Trophoblast cell (in vitro differentiated cells and primary cell): ENCODE measurements around the gene CDH22.

ENCODE experiments used
- DNase-seq, 2 donors: peaks; one replicate each; pipeline ENCODE4 v3.0.0-alpha.2; 2016
- H2AFZ ChIP-seq: 2 replicates; pipeline ENCODE4 v1.6.1; 2013; ENCODE audit warnings: low read length, moderate library complexity, mild to moderate bottlenecking; ENCODE audit not compliant: insufficient read depth, poor library complexity
- H2AK5ac ChIP-seq: 2 replicates; pipeline ENCODE4 v1.6.1; 2013; ENCODE audit warnings: mild to moderate bottlenecking, low read length
- H2BK120ac ChIP-seq: 2 replicates; pipeline ENCODE4 v1.6.1; 2013; ENCODE audit warnings: low read length, mild to moderate bottlenecking, moderate library complexity; ENCODE audit not compliant: insufficient read depth, poor library complexity
- H2BK12ac ChIP-seq: 2 replicates; pipeline ENCODE4 v1.6.1; 2013; ENCODE audit warnings: mild to moderate bottlenecking, low read length, moderate library complexity
- H2BK5ac ChIP-seq: 2 replicates; pipeline ENCODE4 v1.6.1; 2013; ENCODE audit warnings: low read length, low read depth, moderate library complexity, mild to moderate bottlenecking; ENCODE audit not compliant: poor library complexity
- H3K14ac ChIP-seq: 2 replicates; pipeline ENCODE4 v1.6.1; 2013; ENCODE audit warnings: mild to moderate bottlenecking, low read length
- H3K18ac ChIP-seq: 2 replicates; pipeline ENCODE4 v1.6.1; 2013; ENCODE audit warnings: mild to moderate bottlenecking, low read length
- H3K23ac ChIP-seq: 2 replicates; pipeline ENCODE4 v1.6.1; 2013; ENCODE audit warnings: low read length
- H3K27ac ChIP-seq: 2 replicates; pipeline ENCODE4 v1.5.1; 2013; ENCODE audit warnings: low read depth, mild to moderate bottlenecking, inconsistent platforms, low read length, moderate library complexity
- H3K27me3 ChIP-seq: 2 replicates; pipeline ENCODE4 v1.6.1; 2013; ENCODE audit warnings: inconsistent platforms, mild to moderate bottlenecking, low read length, moderate library complexity; ENCODE audit not compliant: insufficient read depth
- H3K36me3 ChIP-seq, 2 experiments: 1 replicate in 1 of 2; 2 replicates in 1 of 2; pipeline ENCODE4 v1.6.1; 2013; ENCODE audit warnings: low read length in 2 of 2, mild to moderate bottlenecking in 2 of 2, moderate library complexity in 1 of 2; ENCODE audit not compliant: insufficient read depth in 2 of 2, control insufficient read depth in 1 of 2
- H3K4ac ChIP-seq: 2 replicates; pipeline ENCODE4 v1.6.1; 2013; ENCODE audit warnings: low read depth, mild to moderate bottlenecking, low read length, moderate library complexity
- H3K4me1 ChIP-seq, 2 experiments: 1 replicate in 1 of 2; 2 replicates in 1 of 2; pipeline ENCODE4 v1.6.1; 2013; ENCODE audit warnings: low read length in 2 of 2, mild to moderate bottlenecking in 2 of 2, moderate library complexity in 1 of 2; ENCODE audit not compliant: insufficient read depth in 2 of 2, control insufficient read depth in 1 of 2
- H3K4me2 ChIP-seq: 2 replicates; pipeline ENCODE4 v1.6.1; 2013; ENCODE audit warnings: inconsistent platforms, mild to moderate bottlenecking, low read length, moderate library complexity
- H3K4me3 ChIP-seq: 2 replicates; pipeline ENCODE4 v1.5.1; 2013; ENCODE audit warnings: mild to moderate bottlenecking, low read depth, low read length, inconsistent platforms
- H3K79me1 ChIP-seq: one replicate; pipeline ENCODE4 v1.6.1; 2013; ENCODE audit warnings: low read length
- H3K79me2 ChIP-seq: 2 replicates; pipeline ENCODE4 v1.6.1; 2013; ENCODE audit warnings: low read length, mild to moderate bottlenecking; ENCODE audit not compliant: control insufficient read depth, insufficient read depth, poor library complexity
- H3K9ac ChIP-seq: 2 replicates; pipeline ENCODE4 v1.6.1; 2013; ENCODE audit warnings: mild to moderate bottlenecking, low read length
- H3K9me3 ChIP-seq: 2 replicates; pipeline ENCODE4 v1.6.1; 2013; ENCODE audit warnings: low read depth, mild to moderate bottlenecking, control low read depth, inconsistent platforms, low read length; ENCODE audit not compliant: insufficient read depth
- H4K12ac ChIP-seq: 2 replicates; pipeline ENCODE4 v1.6.1; 2013; ENCODE audit warnings: low read depth, mild to moderate bottlenecking, low read length, moderate library complexity
- H4K8ac ChIP-seq: 2 replicates; pipeline ENCODE4 v1.6.1; 2013; ENCODE audit warnings: low read depth, mild to moderate bottlenecking, low read length, moderate library complexity
- H4K91ac ChIP-seq: one replicate; pipeline ENCODE4 v1.6.1; 2013; ENCODE audit warnings: low read depth, mild to moderate bottlenecking, low read length, moderate library complexity
- whole genome bisulfite sequencing: extraction: QIAGEN DNeasy Blood & Tissue Kit; methylation state at CpG from one replicate; pipeline ENCODE4 v1.1.7; 2013; ENCODE audit warnings: missing lambda C conversion rate; ENCODE audit not compliant: insufficient read length, insufficient coverage; ENCODE audit errors: extremely low coverage; 5-methylcytosine and 5-hydroxymethylcytosine counted together

Gene CDH22

GRCh38 chr20:46204594-46205186 is 103.6 kb downstream of the CDH22 start:
- Histone ChIP-seq H3K9me3 (no peaks in the 10 kb centered on the region), H3K79me2 (no peaks in the 10 kb centered on the region), H4K91ac (no peak overlapping the region), H3K4me2 (no peak overlapping the region), H3K23ac (no peak overlapping the region), H3K4me3 (no peak overlapping the region), H3K36me3 (no peaks in the 10 kb centered on the region), H3K4me1 (peaks cover 0 to 2% of the 10 kb centered on the region in 2 experiments), H2BK12ac (no peak overlapping the region), H3K79me1 (no peaks in the 10 kb centered on the region), H3K4ac (no peak overlapping the region), H4K12ac (no peak overlapping the region), H4K8ac (no peak overlapping the region), H3K27ac (no peak overlapping the region), H2AK5ac (no peak overlapping the region), H2BK5ac (no peak overlapping the region), H3K9ac (no peak overlapping the region), H3K27me3 (no peaks in the 10 kb centered on the region), H2BK120ac (no peak overlapping the region), H2AFZ (no peak overlapping the region), H3K14ac (no peak overlapping the region), H3K18ac (no peak overlapping the region)
- no peak for DNase-seq
- no CpG with 5 or more reads among the region's 8 CpGs for WGBS

GRCh38 chr20:46203510-46203837 is 104.8 kb downstream of the CDH22 start:
- Histone ChIP-seq H3K27me3 (peaks cover 3% of the 10 kb centered on the region), H2AK5ac (no peak overlapping the region), H4K12ac (no peak overlapping the region)

DNA sequence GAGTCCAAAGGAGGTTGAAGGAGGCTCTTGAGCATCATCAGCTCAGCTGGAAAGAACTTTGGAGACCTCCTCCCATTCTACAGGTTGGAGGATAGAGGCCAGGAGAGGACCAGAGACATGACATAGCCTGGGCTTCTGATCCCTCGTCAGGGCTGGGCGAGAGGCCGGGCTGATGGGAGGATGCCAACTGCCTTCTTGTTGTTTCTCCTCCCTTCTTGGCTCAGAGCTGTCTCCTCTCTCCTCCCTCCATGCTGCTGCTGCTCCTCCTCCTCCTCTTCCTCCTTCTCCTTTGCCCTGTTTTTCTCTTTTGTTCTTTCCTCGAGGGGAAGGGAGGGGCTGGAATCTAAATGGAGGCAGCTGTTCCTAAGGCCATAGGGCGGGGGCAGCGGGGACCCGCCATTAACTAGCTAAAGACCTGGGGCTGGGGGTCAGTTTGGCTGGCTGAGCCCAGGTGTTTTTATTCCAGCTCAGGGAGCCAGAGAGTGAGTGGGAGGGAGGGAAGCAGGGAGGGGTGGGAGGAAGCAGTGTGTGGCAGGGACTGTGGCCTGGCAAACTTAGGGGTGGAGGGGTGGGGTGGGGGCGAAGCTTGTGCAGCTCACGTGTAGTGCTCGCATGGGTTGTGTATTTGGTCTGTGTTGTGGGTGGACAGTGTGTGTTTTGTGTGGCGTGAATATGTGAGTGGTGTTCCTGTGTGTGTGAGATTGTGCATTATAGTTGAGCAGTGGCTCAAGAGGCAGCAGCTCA is 105.4 kb downstream of the CDH22 start:
- Histone ChIP-seq H2BK120ac (no peak overlapping the region), H3K14ac (no peak overlapping the region), H2BK5ac (no peak overlapping the region), H3K79me2 (no peaks in the 10 kb centered on the region), H3K79me1 (no peaks in the 10 kb centered on the region), H3K36me3 (no peaks in the 10 kb centered on the region), H3K27ac (no peak overlapping the region), H4K12ac (no peak overlapping the region), H3K9me3 (no peaks in the 10 kb centered on the region), H3K4me1 (peaks cover 0 to 2% of the 10 kb centered on the region in 2 experiments), H3K23ac (no peak overlapping the region), H3K4me3 (no peak overlapping the region), H4K8ac (no peak overlapping the region), H3K27me3 (peaks cover 3% of the 10 kb centered on the region), H2AFZ (no peak overlapping the region), H3K4me2 (no peak overlapping the region), H3K18ac (no peak overlapping the region), H2BK12ac (no peak overlapping the region), H3K9ac (no peak overlapping the region), H3K4ac (no peak overlapping the region), H4K91ac (no peak overlapping the region), H2AK5ac (no peak overlapping the region)
- DNase-seq = no peak
- WGBS = 100% methylated on average over 1 of the region's 11 CpGs

More at GRCh38 chr20:46203510-46203837, 104.8 kb downstream of the CDH22 start:
- Histone ChIP-seq H3K79me1 (no peaks in the 10 kb centered on the region), H4K91ac (no peak overlapping the region), H2AFZ (no peak overlapping the region), H3K36me3 (no peaks in the 10 kb centered on the region), H2BK12ac (no peak overlapping the region), H2BK120ac (no peak overlapping the region), H3K9me3 (no peaks in the 10 kb centered on the region), H3K4me1 (peaks cover 0 to 2% of the 10 kb centered on the region in 2 experiments), H2BK5ac (no peak overlapping the region), H3K4me3 (no peak overlapping the region), H3K27ac (no peak overlapping the region), H3K9ac (no peak overlapping the region), H3K18ac (no peak overlapping the region), H3K79me2 (no peaks in the 10 kb centered on the region), H3K23ac (no peak overlapping the region), H4K8ac (no peak overlapping the region), H3K4ac (no peak overlapping the region), H3K14ac (no peak overlapping the region), H3K4me2 (no peak overlapping the region)
- WGBS = no CpG with 5 or more reads among the region's 3 CpGs
- DNase-seq = no peak

DNA sequence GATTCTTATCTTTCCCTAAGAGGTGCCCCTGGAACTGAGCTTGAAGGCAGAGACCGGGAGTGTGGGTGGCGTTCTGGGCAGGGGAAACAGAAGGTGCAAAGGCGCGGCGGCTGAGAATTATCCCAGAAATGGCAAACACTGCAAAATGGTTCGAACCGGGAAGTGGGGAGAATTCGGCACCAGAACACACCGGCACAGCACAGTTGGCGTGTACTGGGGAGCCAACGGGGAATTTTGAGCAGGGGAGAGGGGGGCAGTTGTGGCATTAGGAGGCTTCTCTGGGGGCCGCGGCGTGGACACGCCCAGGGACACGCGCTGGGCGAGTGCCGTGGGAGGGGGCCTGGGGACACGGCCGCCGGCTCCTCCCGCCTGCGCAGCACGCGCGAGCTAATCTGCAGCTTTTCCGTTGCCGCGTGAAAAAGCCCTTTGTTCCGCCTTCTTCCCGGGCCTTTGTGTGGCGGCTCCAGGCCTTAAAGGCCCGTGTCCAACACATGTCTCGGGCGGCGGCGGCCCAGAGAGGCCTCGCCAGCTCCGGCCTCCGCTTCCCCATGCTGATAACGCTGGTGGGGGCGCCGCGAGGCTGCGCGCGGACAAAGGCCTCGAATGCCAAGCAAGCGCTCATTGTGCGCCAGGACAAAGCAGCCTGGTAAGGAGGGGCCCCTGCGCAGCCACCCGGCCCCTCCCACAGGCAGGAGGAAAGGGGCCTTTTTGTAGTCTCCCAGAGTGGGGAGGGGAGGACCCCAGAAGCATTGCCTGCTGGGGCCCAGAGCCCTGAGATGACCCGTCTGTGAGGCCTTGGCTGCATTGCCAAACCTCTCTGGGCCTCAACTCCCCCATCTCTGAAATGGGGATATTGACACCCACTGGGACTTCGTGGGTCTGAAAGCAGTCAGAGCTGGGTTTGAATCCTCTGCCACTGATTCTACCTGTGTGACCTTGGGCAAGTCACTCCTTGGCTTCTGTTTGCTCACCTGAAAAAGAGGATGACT is 107.4 kb downstream of the CDH22 start:
- DNase-seq = no peak
- no peak overlapping the region for H4K8ac ChIP-seq
- no peaks in the 10 kb centered on the region for H3K36me3 ChIP-seq
- H2BK120ac ChIP-seq = no peak overlapping the region
- no peak overlapping the region for H2AFZ ChIP-seq
- no peak overlapping the region for H4K91ac ChIP-seq
- H3K79me1 ChIP-seq = no peaks in the 10 kb centered on the region
- no peak overlapping the region for H3K4me3 ChIP-seq
- no peak overlapping the region for H2BK12ac ChIP-seq
- H3K4ac ChIP-seq = no peak overlapping the region
- H2BK5ac ChIP-seq = no peak overlapping the region
- H4K12ac ChIP-seq = no peak overlapping the region
- no peak overlapping the region for H3K27ac ChIP-seq
- no peaks in the 10 kb centered on the region for H3K79me2 ChIP-seq
- no peak overlapping the region for H2AK5ac ChIP-seq
- H3K9ac ChIP-seq = no peak overlapping the region
- H3K4me2 ChIP-seq = no peak overlapping the region
- no peaks in the 10 kb centered on the region for H3K4me1 ChIP-seq
- H3K27me3 ChIP-seq = peaks cover 3% of the 10 kb centered on the region
- no peak overlapping the region for H3K18ac ChIP-seq
- H3K9me3 ChIP-seq = no peaks in the 10 kb centered on the region
- H3K14ac ChIP-seq = no peak overlapping the region
- no peak overlapping the region for H3K23ac ChIP-seq
- WGBS = no CpG with 5 or more reads among the region's 55 CpGs
